COR-L47 (cell line): Measurements from ENCODE around the gene KLF11.

Experiments used
- DNase-seq: peaks from one replicate; lab custom pipeline; 2025; lab: John Stamatoyannopoulos, UW

The KLF11 gene

DNA sequence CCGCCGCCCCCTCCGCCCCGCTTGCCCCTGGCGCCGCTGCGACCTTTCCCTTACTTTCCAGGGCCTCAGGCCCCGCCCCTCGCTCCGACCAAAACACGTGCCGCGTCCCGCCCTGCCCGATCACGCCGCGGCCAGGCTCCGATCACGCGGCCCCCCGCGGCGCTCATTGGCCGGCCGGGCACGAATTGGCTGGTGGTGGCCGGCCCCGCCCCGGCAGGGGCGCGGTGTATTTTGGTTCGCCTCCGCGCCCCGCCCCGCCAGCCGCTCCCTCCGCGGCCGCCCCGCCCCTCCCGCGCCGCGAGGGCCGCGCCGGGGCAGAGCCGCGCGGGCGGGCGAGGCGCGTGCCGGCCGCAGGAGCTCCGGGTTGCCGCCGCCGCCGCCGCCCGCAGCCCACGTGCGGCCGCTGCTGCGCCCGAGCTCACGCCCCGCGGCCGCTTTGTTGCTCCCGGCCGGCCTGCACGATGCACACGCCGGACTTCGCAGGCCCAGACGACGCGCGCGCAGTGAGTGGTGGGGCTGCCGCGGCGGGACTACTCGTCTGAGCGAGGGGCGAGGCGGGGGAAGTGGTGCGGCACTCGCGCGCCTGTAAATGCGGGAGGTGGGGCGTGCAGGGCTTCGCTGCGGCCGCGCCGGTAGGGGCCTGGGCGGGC is at the start of gene KLF11:
TSS of gene KLF11 (plus strand) at position 295 of the 650 bp plus-strand sequence. CDS start at position 462, 167 bp downstream.
- peak; percentile 88 for DNase-seq

DNA sequence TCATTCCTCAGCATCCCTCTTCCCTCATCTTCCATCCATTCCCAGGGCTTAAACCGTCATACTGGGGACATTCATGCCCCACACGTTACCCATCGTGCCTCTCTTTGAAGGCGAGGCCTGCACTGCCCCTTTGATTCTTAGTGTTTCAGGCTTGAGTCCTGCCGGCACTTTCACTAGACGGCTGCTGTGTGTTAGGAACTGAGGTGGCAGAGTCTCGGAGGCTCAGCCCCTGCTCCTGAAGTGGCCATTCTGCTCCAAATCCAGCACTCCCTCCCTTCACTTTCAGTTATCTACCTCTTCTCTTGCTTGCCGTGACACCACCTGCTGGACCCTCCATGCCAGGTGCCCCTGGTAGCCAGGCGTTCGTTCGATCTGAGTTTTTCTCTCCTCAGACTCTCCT is 48.9 kb upstream of the KLF11 start:
- DNase-seq: no peak

DNA sequence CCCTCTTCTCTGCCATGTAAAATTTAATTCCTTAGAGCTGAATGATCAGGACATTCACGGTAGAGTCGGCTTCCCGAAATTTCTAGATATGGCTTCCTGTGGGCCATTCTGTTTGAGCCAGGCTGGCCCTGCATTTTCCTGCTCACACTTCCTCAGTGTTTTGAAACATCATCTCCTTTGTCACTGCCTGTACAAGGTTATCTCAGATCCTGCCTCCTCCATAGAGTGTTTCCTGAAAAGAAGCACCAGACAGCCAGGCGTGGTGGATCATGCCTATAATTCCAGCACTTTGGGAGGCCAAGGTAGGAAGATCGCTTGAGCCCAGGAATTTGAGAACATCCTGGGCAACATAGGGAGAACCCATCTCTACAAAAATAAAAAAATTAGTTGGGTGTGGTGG is 48.3 kb upstream of the KLF11 start:
- no peak for DNase-seq

GRCh38 chr2:9996321-9996720 is 47.0 kb upstream of the KLF11 start:
- DNase-seq: no peak

DNA sequence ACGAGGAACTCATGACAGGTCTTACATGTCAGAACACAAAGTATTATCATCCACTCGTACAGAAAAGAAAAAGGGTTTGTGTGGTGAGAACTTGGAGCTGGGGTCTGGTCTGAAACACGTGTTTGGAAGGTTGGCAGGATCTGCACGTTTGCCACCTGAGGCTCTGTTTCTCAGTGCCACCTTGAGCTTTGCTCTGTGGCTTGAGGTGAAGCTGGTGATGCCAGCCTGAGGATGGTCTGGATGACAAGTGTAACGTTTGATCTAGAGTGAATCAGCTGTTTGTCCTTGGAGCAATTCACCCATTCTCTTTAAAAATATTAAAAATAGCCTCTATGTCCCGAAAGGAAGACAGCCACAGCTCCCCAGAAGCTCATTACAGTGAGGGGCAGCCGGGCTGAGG is 45.4 kb upstream of the KLF11 start:
- DNase-seq: no peak

- DNase-seq: no peak
Measured at GRCh38 chr2:9998916-9999654, 44.3 kb upstream of the KLF11 start.

- DNase-seq: no peak
Measured at GRCh38 chr2:9999693-10000092, 43.7 kb upstream of the KLF11 start.

GRCh38 chr2:10000541-10000940 is 42.8 kb upstream of the KLF11 start:
- no peak for DNase-seq

DNA sequence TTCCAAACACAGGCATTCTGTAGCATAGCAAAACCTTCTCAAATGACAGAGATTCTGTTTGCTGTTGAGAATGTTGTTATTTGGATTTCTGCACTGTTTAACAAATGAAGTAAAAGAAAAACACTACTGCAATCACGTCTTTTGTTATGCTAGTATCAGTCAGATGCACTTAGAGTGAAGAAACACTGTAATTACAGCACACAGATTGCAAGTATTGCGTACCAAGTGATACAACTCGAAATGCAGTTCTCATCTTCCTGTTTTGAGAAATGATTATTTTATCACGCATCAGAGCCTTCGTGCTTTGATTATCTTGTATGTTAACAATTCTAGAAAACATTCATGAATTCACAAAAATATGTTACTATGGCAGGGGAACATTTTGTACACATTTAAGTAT is 41.8 kb upstream of the KLF11 start:
- DNase-seq: no peak

DNA sequence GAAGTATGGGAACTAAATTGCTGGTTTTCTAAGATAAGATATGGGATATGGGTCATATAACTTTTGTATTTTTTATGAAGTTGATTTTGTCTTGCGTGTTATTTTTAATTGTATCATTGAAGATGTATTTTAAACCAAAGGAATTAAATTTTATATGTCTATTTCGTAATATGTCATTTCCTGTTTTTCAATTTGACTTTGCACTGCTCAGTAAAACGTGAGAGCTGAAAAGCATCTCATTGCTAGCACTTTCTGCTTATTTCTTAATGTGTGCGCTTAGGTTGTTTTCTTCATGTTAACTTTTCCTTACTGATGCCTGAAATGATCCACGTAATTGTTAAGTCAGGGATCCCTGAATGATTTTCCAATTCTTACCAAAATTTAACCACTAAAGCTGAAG is 41.2 kb upstream of the KLF11 start:
- no peak for DNase-seq

- DNase-seq: no peak
Measured at GRCh38 chr2:10002681-10003080, 40.7 kb upstream of the KLF11 start.

DNA sequence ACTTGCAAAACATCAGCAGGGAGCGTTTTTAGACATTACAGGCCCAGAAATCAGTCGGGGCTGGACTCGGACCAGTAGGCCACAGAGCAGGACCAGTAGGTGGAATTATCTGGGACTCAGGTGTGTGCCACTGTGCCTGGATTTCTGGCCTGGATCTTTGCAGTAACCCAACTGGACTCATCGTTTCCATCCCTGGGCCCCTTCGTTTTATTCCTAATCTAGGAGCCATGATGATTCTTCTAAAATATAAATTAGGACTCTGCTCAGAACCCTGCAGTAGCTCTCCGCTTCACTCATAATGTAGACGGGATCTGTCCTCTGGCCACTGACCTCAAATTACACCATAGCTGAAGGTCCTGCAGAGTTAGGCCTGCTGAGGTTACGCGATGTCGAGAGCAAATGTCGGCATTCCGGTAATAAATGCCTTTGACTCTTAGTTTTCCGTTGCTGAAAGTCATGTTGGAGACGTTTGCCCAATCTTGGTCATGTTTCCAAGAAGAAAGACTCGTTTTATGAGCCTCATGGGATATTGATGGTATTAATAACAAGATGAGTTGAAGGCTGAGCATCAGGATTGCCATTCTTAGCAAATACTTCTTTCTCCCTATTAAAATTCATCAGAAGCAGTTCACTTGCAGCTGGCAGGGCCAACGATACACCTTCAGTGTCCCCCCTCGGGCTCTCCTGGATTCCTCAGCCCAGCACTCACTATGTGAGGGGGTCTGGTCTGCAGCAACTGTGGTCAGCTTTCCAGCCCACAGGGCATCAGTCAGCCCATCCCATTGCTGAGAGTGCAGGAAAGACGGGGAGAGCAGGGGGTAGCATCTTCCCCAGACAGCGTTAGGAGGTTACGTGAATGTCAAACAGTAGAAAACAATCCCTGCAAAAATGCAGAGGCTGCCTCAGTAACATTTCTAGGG is 39.9 kb upstream of the KLF11 start:
- no peak for DNase-seq

DNA sequence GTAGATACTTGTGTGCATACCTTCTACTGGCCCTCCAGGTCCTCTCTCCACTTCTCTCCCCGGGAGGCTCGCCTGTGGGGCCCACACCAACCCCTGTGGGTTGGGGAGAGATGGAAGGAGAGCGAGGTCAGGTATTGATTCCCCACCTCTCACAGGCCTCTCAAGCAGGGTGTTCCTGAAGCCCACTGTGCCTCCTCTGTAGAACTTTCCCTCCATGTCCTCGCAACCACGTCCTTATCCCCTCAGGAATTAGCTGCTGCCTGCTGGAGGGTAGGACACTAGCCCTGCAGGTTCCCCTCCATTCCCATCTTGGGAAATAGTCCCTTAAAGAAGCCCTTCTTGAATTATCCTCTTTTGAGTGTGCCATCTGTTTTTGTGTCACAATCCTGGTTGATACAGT is 38.9 kb upstream of the KLF11 start:
- DNase-seq: no peak

DNA sequence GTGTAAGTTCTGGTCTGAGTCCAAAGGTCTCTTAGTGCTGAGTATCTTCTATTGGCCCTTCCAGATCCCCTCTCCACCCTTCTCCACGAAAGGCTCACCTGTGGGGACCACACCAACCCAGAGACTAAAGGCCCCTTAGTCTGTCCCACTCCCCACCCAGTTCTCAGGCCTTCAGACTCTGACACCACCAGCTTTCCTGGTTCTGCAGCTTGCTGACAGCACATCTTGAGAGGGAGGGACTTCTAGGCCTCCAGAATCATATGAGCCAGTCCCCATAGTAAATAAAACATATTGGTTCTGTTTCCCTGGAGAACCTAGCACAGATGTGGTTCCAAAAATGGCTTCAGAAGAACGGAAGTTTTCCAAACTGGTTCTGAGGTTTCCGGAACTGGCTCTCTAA is 38.5 kb upstream of the KLF11 start:
- DNase-seq: no peak

GRCh38 chr2:10005461-10006235 is 37.7 kb upstream of the KLF11 start:
- no peak for DNase-seq

GRCh38 chr2:10006236-10007161 is 36.9 kb upstream of the KLF11 start:
- peak; percentile 41 for DNase-seq

- DNase-seq: no peak
Measured at GRCh38 chr2:10007435-10007834, 35.9 kb upstream of the KLF11 start.

GRCh38 chr2:10007921-10008808 is 35.2 kb upstream of the KLF11 start:
- DNase-seq: no peak

DNA sequence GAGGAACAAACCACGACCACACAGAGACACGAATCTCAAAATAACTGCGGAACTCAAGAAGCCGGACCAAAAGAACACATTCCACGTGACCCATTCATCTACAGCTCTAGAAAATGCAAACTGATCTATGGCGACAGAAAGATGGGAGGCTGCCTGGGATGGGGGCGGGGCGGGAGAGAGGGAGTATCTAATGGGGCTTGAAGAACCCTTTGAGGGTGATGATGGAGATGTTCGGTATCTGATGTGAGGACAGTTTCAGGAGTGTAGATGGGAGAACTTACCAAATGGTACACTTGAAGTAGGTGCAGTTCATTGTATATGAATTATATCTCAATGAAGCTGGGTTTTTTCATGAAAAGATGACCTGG is 34.6 kb upstream of the KLF11 start:
- no peak for DNase-seq

GRCh38 chr2:10009271-10009810 is 34.0 kb upstream of the KLF11 start:
- DNase-seq: no peak
